Measurements from ENCODE around the gene PIP5K1C.
A peak's percentile ranks its signal among the peaks of the same experiment; 100 is the strongest.

The PIP5K1C gene

GRCh38 chr19:3607303-3608078, 92.8 kb downstream of the PIP5K1C start:
- no peak for DNase-seq

GRCh38 chr19:3606690-3607289, 93.5 kb downstream of the PIP5K1C start, which contains the start of gene TBXA2R:
Gene TBXA2R (minus strand): TSS chr19:3606875. CDS start chr19:3600634, 6,241 bp downstream.
- DNase-seq = peak; percentile 64

GRCh38 chr19:3606174-3606689, 94.0 kb downstream of the PIP5K1C start:
- DNase-seq = no peak

GRCh38 chr19:3605770-3606169, 94.5 kb downstream of the PIP5K1C start:
- no peak for DNase-seq

- no peak for DNase-seq
These were observed 94.9 kb downstream of the PIP5K1C start for GRCh38 chr19:3605361-3605760.

- DNase-seq = peak; percentile 53
These were observed 95.3 kb downstream of the PIP5K1C start for GRCh38 chr19:3604987-3605343.

GRCh38 chr19:3604227-3604986, 95.9 kb downstream of the PIP5K1C start:
- DNase-seq = no peak

GRCh38 chr19:3603121-3603811, 97.0 kb downstream of the PIP5K1C start:
- no peak for DNase-seq

GRCh38 chr19:3601021-3601420, 99.2 kb downstream of the PIP5K1C start:
- DNase-seq = no peak

- DNase-seq = no peak
These were observed 100.5 kb downstream of the PIP5K1C start for GRCh38 chr19:3599776-3600187.

GRCh38 chr19:3595521-3596061, 104.7 kb downstream of the PIP5K1C start:
- no peak for DNase-seq

- DNase-seq = no peak
These were observed 107.1 kb downstream of the PIP5K1C start for GRCh38 chr19:3593156-3593555.

- DNase-seq = no peak
These were observed 108.2 kb downstream of the PIP5K1C start for GRCh38 chr19:3591876-3592613.

- DNase-seq = no peak
These were observed 109.1 kb downstream of the PIP5K1C start for GRCh38 chr19:3590991-3591659.

- no peak for DNase-seq
These were observed 110.3 kb downstream of the PIP5K1C start for GRCh38 chr19:3589949-3590348.

GRCh38 chr19:3589439-3589838, 110.8 kb downstream of the PIP5K1C start:
- DNase-seq = no peak

- DNase-seq = no peak
These were observed 113.4 kb downstream of the PIP5K1C start for GRCh38 chr19:3586707-3587346.

GRCh38 chr19:3586127-3586626, 114.1 kb downstream of the PIP5K1C start:
- peak; percentile 33 for DNase-seq

GRCh38 chr19:3585301-3586126, 114.8 kb downstream of the PIP5K1C start, which contains the start of gene GIPC3:
Gene GIPC3 (plus strand): TSS chr19:3585478. CDS start chr19:3585598, 120 bp downstream.
- DNase-seq = no peak

Measured in CD4-positive, alpha-beta T cell treated with Interleukin-15 for 1 hour (primary cell).